IPS-18c (cell line): Measurements from ENCODE around the gene TMTC2.

Experiments used
- H3K4me3 ChIP-seq: 2 replicates; pipeline ENCODE4 v1.7.0; 2013; ENCODE audit warnings: low read depth, mild to moderate bottlenecking, low read length, moderate library complexity; ENCODE audit not compliant: insufficient read depth
- H3K9me3 ChIP-seq: one replicate; pipeline ENCODE4 v1.6.1; 2013; ENCODE audit warnings: mild to moderate bottlenecking, low read length, moderate library complexity; ENCODE audit not compliant: control insufficient read depth, insufficient read depth

TMTC2 gene

GRCh38 chr12:83172441-83172840, 485.7 kb downstream of the TMTC2 start:
- Histone ChIP-seq H3K9me3 (no peaks in the 10 kb centered on the region), H3K4me3 (no peak overlapping the region)

- no peaks in the 10 kb centered on the region for H3K9me3 ChIP-seq
Observed at GRCh38 chr12:83172866-83173649, 486.4 kb downstream of the TMTC2 start.

GRCh38 chr12:83179999-83180398, 493.3 kb downstream of the TMTC2 start:
- Histone ChIP-seq H3K9me3 (no peaks in the 10 kb centered on the region), H3K4me3 (no peak overlapping the region)

More at GRCh38 chr12:83172866-83173649, 486.4 kb downstream of the TMTC2 start:
- H3K4me3 ChIP-seq = no peak overlapping the region

DNA sequence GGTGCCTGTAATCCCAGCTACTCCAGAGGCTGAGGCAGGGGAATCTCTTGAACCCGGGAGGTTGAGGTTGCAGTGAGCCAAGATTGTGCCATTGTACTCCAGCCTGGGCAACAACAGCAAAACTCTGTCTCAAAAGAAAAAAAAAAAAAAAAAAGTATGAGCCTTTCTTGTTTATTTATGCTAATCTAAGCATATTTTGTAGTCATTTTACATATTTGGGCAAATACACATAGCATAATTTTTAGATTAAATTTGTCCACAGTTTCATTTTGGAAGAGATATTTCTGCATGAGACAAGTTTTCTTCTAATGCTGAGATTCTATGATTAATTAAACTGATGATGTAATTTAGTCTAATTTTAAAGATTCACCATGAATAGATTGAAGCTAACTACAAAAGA, 494.4 kb downstream of the TMTC2 start:
- Histone ChIP-seq H3K9me3 (no peaks in the 10 kb centered on the region), H3K4me3 (no peak overlapping the region)

DNA sequence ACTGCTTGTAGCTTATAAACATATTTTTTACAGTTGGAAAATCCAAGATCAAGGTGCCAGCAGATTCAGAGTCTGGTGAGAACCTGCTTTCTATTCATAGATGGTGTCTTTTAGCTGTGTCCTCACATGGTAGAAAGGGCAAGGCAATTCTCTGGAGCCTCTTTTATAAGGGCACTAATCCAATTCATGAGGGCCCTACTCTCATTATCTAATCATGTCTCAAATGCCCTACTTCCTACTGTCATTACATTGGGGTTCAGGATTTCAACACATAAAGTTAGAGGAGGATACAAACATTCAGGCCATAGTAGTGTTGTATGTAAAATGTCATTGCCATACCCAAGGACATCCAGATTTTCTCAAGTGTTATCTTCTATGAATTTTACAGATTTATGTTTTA, 496.4 kb downstream of the TMTC2 start:
- H3K4me3 ChIP-seq = no peak overlapping the region
- H3K9me3 ChIP-seq = no peaks in the 10 kb centered on the region
